Cardiac septum (tissue), 1 donor: ENCODE results near the gene GPR146. TPM values are rescaled to one million over a fixed set of nuclear protein-coding genes. Genes with fewer than 3 reads are reported as not detected.
"Not testable (repeated sequence)": the region's sequence is repeated elsewhere in the genome, so short reads cannot be mapped to it uniquely, and the experiment has no call there.

Experiments
- DNase-seq: peaks from one replicate; pipeline ENCODE4 v3.0.0-alpha.2; 2020; ENCODE audit warnings: low spot score
- intact Hi-C: fragments of 100-400 bp; cut with DNase I; formaldehyde crosslinking; loops from one replicate; pipeline ENCODE4 v1.14.0; 2022
- total RNA-seq: library from RNA; stranded (reverse); fragmentation: NEBNext Ultra II Directional; extraction: Animal tissue kit (Norgen Biotek cat#: 25700); gene quantifications from one replicate; pipeline ENCODE4 v1.2.1, GENCODE V29; 2021
- donor health status: DM: no; HTN: no; CAD: no.

The GPR146 gene
- total RNA-seq, 1 donor from 2014 or later, result 12.6 TPM

DNA sequence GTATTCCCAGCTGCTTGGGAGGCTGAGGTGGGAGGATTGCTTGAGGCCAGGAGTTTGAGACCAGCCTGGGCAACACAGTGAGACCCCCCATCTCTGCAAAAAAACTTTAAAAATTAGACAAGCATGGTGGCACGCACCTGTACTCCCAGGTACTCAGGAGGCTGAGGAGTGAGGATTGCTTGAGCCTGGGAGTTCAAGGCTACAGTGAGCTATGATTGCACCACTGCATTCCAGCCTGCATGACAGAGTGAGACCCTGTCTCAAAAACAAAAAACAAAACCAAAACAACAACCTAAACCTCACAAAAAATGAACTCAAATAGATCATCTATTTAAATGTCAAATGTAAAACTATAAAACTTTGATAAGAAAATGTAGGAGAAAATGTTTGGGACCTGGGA, 4.1 kb upstream of the GPR146 start:
- DNase-seq, intact Hi-C loops: not testable (repeated sequence)

DNA sequence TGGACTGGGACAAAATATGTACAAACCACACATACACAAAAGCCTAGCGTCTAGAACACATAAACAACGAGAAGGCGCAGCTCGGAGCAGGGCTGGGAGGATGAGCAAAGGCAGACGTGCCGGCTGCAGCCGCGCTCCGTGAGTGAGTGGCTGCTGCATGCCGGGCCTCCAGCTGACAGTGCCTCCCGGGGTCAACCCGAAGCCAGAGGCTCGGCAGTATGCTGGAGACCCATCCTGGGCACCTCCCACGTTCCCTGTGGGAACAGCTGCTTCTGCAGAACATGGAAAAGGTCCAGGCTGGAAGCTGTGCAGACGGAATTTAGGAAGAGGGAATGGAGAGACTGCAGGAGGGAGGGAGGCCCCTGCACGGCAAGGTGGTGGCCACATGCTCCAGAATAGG, 3.6 kb upstream of the GPR146 start:
- no peak for DNase-seq
- intact Hi-C loops, result no loop called here

DNA sequence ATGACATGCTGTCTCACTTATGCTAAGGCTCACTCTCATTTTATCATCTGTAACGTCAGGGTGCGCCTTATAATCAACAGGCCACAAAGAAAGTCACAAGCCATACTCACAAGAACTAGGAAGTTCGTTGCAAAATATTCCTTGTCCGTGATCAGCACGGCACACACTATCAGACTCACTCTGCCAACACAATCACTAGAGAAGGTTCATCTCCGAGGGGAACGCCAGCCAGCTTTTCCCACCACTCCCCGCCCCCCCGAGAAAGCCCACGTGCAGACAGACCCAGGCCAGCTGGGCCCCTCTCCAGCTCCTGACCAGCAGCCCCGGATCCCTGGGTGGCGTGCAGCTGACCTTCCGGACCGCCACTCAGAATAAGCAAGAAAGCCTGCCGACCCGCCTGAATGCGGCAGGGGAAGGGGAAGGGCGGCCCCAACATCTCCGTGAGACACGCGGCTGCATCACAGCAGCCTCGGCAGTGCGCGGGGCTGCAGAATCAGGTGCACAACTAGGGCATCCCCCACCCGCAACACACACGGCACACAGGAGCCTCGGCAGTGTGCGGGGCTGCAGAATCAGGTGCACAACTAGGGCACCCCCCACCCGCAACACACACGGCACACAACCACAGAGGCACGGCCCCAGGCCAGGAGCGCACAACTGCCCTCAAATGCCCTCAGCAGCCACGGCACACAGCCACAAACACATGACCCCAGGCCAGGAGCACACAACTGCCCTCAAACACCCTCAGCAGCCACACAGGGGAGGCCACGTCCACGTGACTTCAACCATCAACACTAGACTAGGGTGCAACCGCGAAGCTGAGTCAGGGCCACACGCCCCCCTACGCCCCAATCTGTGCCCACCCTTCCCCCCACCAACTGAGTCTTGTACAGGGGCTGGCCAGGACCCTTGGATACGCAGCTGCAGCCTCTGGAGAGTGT, 2.5 kb upstream of the GPR146 start:
- intact Hi-C loops, result no loop called here
- DNase-seq, result no peak

DNA sequence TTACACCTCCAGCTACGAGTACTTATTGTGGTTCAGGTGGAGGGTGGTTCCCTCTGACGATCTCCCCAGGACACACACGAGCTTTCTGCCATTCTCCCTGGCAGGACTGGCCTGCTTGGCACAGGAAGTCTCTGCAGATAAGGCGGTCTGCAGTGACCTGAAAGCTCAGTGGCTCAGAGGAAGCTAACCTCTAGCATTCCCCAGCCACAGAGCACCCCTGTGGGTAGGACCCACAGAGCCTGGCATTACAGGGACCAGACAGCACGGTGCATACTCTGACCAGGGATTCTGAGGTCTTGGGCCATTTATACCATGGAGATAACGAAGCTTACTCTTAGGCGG, 1.9 kb upstream of the GPR146 start:
- intact Hi-C loops, result no loop called here
- DNase-seq, result no peak

DNA sequence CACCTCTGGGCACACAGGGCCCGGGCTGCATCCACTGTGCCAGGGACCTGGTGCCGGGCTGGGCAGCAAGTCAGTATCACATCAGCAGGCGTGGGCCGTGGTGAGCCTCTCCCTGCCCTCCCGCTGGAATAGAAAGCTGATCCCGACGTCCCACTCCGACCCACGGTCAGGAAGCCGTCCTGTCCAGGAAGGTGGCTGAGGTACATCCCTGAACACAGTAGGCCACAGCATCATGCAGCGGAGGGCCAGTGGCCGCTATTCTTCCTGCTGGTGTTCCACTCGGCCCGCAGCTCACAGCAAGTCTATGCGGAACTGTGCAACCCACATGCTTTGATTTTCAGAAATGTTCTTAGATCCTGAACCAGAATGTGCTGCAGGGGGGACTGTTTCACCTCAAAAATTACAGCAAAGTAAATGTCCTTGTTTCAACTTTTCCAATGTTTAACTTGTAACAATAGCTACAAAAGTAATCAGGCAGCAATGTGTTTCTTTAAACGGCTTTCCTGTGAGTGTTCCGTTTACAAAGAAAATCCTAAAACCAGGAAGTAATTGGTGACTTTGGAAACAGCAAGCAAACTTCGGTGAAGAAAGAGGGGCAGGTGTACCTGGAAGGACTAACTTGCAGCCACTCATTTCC, 676 bp upstream of the GPR146 start:
- intact Hi-C loops, result loop anchor here (1.0 kb wide), 1 partner anchor 14 kb away; no protein-coding TSS in a partner anchor
- no peak for DNase-seq

DNA sequence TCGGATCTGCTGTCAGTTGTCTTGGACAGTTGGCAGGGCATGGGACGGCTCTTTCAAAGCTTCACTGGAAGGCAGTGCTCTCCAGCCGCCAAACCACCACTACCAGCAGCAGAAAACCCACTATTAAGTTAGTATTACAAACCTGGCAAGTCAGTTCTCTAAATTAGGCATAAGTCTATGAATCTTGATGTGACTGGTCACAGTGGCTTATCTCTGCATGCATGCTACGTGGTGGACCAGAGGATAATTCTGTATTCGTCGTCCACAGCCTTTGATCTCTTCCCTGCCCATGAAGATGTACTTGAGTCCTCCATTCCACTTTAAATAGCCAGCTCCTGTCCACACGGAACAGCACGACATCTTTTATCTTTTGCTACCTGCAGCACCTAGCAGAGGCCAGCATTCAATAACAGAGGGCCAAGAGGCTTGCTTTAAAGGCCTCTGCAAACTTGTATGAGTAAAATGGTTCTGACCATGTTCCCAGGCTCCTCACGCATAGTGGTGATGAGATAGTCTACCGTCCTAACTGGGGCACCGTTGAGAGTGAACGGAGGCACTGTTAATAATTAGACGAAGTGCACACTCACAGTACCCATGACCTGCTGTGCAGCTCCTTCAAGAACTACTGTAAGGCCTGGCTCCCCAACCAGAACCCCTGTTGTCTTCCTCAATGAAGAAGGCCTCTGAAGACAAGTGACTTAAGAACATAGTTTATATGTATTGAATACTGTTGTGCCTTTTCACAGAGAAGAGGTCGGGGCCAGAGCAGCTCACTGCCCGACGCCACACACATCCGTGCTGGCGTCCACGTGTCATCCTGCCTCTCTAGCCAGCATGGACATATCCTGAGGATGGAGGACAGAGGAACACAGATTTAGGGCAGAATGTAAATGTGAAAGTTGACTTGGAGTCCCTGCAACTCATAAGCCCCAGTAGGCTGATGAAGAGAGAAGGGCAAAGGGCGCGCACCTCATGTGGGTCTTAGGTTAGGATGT, 1.0 kb downstream of the GPR146 start:
- no peak for DNase-seq
- intact Hi-C loops, result no loop called here

DNA sequence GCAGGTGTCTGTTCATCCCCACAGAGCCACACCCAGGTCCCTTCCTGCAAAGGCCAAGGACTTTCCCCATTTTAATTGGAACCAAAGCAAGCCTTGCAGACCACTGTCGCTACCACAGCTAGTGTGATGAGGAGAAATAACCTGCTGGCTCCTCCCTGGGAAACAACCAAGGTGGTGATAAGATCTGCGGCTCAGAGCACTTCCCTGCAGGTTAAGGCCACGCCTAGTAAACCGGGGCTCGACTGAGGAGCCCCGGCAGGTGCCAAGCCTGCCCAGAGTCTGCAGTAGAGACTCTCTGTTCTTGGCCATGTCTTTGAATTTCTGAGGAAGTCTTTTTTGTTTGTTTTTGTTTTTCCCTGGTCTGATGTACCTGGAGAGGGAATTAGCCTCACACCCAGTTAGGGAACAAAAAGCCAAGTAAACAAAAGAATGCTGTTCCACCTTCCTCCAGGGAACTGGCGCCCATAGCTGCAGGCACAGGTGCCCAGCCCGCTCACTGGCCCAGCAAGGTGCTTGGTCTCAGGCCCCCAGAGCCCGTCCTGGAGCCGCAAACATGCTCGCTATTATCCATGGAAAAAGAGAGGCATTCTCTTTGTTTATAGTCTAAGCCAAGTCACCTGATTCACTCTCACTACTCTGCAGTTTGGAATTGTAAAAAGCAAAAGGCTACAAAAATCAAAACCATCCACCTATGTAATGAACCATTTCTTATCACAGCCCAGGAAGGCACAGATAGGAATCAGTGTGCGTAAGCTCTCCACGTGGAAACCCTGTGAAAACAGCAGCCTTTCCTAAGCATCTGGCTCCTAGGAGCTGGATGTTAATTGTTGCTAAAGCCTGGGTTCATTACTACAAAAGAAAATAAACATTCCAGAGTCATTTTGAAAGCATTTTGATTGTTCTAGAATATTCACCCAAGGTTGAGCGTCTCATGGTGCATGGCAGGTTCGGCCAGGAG, 2.7 kb downstream of the GPR146 start:
- no peak for DNase-seq
- intact Hi-C loops, result no loop called here

DNA sequence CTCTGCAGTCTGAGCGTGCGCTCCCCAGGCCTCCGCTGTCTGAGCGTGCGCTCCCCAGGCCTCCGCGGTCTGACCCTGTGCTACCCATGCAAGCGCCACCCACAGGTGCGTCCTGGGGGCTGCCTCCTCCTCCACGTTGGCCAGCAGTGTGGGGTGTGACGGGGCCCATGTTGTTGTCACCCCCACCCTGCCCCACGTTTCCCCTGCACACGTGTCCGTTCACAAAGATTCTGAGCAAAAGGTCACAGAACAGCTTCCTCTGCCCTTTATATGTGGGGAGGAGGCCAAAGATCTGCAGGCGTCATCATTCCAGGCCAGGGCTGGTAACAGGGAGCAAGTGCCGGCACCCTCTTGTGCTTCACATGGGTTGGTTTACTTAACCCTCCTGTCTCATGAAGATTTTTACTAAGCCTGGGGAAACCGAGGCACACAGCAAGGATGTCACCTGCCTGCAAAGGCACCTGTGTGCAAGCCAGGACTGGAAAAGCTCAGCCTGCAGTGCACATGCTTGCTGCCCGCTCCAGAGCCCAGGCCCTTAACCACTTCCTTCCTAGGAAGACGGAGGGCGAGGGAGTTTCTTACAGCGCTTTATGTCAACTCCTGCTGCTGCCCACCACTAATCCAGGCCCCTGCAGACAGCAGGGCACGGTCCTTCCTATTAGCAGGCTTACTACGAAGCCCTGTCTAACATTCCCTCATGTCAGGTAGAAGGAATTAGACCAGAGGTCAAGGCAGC, 4.8 kb downstream of the GPR146 start:
- no peak for DNase-seq
- intact Hi-C loops, result no loop called here

DNA sequence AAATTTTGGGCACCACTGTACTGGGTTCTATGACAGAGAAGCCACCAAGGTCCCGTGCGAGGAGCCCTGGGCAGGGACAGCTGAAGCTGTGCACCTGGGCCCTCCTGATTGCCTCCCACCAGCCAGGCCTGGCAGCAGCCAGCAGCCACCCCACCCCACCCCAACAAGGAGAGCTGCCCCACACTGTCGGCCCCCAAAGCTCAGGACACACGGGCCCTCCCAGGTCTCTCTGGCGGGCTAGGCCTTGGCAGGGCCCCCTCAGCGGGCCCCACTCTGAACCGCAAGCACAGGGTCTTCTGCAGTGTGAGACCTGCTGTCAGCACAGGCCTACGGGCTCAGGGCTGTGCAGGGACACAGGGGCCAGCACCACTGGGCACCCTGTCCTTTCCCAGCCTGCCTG, 5.5 kb downstream of the GPR146 start:
- no peak for DNase-seq

DNA sequence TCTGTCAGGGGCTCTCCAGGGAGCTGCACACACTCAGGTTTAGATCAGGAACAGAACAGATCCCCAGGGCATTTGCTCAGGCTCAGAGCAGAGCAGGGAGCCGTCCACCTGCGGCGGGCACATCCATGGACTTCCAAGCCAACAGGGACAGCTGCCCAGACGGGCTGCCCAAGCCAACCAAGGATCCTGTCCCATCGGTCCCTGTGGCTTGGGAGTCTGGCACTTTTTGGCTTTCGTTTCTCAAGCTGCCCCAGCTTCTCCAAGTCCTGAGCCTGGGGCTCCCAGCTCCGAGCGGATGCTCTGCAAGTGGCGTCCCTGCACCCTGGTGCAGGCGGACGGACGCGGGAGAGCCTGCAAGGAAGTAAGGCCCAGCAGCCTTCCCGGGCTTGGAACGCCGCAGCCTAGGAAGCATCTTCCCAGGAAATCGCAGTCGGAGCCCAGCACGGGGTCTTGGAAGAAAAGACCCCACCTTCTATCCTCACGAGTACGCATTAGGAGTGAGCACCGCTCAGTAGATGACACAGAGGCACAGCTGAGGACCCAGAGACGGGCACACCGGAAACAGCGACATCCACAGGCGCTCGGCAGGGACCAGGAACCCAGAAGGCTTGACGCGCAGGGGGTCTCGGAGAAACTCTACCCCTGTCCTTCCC, 6.0 kb downstream of the GPR146 start:
- no peak for DNase-seq
- intact Hi-C loops, result no loop called here

More for the DNA sequence above, 5.5 kb downstream of the GPR146 start:
- intact Hi-C loops, result no loop called here

DNA sequence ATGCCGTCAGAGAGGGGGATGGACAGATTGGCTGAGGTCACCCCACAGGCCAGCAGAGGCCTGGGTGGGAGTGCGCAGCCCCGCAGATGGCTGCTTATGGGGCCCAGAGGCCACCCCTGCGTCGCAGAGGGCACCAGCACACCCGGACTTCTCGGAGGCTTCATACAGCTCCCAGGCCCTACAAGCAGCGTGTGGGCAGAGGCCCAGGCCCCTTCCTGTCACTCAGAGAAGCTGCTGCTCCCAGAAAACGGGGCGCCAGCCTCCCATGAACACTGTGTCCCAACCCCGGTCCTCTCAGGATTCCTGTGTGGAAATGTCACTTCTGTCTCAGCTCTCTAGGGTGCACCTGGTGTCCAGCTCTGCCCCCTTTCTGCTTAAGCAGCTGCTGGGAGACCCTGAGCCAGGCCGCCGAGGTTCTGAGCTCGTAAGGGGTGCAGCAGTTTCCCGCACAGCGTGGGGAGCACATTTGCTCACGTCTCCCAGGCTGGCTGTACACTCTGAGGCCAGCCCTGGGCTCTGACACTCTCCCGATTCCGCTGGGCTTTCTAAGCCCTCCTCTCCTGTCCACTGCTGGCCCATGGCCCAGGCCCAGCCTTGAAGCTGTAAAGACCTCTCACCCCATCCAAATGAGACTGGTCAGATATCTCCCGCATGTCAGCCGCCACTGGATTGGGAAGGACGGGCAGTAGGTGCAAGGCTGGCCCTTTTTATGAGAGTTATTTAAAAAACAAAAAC, 6.8 kb downstream of the GPR146 start:
- intact Hi-C loops, result no loop called here
- no peak for DNase-seq

DNA sequence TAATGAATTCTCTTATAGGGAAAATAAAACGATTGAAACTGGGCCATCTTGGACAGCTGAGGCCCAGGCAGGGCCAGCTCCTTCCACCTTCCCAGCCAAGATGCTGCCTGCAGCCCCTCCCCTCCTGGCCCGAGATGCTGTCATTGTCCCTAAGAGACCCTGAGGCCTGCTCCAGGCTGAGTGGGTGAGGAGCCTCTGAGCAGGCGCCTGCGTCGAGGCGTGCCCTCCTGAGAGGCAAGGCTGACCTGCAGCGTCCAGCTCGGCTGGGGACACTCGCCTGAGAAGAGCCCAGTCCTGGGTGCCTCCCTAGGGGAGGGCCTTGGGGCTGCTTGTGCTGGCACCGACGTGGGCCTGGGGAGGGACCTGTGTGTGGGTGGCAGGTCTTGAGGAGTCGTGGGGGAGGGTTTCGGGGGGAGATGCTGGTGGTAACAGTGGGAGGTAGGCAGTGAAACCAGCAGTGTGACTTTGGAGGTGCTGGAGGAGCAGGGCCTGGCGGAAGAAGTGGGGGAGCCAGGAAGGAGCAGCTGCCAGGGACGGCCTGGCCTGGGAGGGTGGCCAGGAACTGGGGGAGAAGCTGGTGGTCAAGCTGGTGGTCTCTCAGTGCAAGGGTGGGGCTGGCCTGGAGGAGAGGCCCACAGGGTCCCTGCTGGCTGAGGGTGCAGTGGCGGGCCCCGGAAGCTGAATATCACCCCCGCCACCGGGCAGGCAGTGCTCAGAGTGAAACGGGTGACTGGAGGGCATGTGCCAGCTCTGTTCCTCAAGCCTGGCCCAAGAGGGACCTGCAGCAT, 7.9 kb downstream of the GPR146 start:
- intact Hi-C loops, result no loop called here
- no peak for DNase-seq

DNA sequence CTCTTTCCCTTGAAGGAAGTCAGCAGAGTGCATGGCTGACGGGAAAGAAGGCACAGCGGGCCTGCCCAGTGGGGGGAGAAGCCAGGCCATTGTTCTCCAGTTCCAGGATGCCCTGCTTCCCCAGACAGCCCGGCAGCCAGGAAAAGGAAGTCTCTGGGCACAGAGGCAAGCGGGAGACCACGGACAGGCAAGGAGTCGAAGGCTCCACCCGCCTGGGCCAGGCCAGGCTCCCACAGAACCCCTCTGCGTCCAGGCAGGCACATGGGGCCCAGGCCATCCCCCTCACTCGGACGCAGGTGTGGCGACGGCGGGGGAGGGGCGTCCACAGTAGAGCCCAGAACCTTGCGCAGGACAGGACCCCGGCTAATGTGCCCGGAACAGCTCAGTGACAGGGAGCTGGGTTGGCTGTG, 8.7 kb downstream of the GPR146 start:
- intact Hi-C loops, result no loop called here

DNA sequence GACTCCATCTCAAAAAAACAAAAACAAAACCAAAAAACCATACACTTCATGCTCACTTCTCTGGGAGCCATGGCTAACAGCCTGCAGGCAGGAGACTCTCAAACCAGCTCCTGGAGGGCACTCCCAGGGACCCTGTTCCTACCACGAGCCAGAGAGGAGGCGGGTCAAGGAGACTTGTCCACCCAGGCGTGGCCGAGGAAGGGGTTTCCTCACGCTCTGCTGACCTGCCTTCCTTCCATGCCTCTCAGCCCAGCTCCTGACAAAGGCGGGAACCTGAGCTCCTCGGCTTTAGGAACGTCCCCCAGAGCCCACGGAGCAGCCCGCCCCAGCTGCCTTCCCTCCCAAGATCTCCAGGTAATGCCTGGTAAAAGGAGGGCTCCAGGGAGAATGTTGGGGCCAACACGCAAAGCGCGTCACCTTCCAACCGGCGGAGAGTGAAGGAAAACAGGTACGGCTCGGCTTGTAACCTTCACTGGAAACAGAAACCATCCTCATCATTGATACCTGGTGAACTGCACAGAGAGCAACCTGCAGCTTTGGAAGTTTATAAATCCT, 9.5 kb downstream of the GPR146 start:
- intact Hi-C loops, result no loop called here
- no peak for DNase-seq

More for the DNA sequence above, 8.7 kb downstream of the GPR146 start:
- no peak for DNase-seq

DNA sequence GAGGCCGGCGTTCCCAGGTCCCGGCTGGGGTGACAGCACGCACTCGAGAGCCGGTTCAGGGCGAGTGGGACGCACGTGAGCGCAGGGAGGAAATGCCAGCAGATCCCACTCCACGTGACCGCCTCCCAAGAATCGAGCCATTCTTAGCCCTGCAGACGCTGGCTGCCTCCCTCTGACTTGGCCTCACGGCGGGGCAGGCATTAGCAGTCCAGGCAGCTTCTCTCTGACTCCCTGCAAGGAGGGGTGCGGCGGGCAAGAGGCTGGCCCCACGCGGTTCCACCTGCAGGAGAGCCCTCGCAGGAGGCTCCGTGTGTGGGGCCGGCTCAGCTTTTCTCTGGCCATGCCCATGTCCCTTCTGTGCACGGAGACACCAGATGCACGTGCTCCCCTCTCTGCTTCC, 10.1 kb downstream of the GPR146 start:
- intact Hi-C loops, result no loop called here

DNA sequence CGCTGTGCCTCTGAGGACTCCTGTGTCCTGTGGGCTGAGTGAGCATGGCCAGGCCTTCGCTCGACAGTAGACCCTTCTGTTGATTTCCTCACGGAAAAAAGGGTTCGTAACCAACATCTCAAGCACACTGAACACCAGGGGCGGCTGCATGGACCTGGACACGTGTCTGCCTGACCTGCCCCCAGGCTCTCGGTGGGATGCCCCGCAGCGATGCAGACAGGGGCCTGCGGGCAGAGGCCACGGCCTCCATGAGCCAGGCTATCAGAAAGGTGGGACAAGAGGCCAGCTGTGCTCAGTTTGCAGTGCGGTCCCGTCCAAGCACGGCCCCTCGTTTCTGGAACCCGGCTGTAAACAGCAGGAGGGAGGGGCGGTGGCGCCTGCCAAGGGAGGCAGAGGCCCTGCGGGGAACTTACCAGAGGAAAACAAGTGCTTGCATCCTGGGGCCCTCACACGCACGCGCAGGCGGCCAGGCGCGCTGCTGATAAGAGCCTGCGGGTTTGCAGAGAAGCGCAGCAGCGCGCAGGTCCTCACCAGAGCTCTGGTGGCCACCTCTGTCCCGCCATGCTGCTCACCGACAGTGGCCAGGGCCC, 10.6 kb downstream of the GPR146 start:
- intact Hi-C loops, result no loop called here
- DNase-seq, result peak; percentile 88

More for the DNA sequence above, 10.1 kb downstream of the GPR146 start:
- DNase-seq, result no peak
